ENCODE data around the gene DNAJC15.
"Not testable (repeated sequence)": the region's sequence is repeated elsewhere in the genome, so short reads cannot be mapped to it uniquely, and the experiment has no call there.

The DNAJC15 gene

GRCh38 chr13:43005460-43006236 lies 17.7 kb upstream of the DNAJC15 start:
- peak; percentile 73 for DNase-seq

DNA sequence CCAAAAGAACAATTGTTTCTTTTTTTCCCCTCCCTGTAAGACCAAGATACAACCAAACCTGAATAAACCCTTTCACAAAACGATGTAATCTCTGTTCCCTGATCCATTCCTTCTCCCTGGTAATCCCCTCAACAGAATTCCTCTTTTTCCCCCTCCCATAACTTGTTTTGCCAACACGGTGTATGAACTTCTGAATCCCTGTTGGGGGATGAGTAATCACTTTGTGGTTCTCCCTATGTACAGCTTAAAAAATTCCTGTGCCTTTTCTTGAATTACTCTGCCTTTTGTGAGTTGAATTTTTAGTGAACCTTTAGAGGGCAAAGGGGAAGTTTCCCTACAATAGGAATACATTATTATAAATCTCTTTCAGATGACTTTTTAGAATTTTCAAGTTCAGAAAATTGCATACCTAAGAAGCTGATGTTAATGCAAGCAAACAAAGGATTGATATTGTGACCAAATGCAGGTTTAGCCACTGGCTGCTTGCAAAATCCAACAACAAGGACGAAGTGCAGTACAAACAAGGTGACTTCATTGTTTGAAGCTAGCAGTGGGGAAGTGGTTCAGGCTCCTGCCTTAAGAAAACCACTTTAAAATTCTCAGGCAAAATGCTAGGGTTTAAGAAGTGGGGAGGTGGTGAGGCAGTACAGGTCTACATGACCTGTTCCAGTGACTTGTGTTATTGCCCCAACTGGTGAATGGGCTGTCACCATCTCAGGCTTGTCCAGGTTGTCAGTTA lies 16.3 kb upstream of the DNAJC15 start:
- DNase-seq = peak; percentile 88

- peak; percentile 74 for DNase-seq
Measured at GRCh38 chr13:43008596-43008995, 14.8 kb upstream of the DNAJC15 start.

- peak; percentile 70 for DNase-seq
Measured at GRCh38 chr13:43009506-43009905, 13.9 kb upstream of the DNAJC15 start.

DNA sequence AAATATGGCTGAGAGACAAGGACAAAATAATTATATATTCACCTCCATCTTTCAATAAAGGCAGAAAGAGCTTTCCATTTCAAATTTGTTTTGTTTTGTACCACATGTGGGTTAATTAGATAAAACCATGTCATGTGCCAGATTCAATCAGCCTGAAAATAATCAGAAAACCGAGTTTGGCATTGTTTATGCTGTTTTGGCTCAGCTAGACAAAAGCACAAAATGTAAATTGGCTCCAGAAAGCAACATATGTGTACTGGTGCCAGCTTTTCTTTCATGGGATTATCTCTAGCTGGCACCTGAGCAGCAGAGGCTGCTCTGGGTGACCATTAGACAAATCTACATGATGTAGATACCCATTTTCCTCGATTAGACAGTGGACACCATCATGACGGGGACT lies 9.2 kb upstream of the DNAJC15 start:
- no peak for DNase-seq

DNA sequence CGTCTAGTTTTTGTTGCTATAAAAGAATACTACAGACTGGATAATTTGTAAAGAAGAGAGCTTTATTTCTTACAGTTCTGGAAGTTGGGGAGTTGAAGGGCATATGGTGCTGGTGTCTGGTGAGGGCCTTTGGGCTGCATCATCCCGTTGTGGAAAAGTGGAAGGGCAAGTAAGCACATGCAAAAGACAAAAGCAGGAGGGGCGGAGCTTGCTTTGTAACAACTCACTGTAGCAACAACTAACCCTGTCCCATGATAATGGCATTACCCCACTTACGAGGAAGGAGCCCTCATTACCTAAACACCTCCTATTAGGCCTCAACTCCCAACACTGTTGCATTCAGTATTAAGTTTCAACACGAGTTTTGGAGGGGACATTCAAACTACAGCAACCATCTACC lies 7.2 kb upstream of the DNAJC15 start:
- no peak for DNase-seq

GRCh38 chr13:43019811-43020210 lies 3.6 kb upstream of the DNAJC15 start:
- peak; percentile 35 for DNase-seq

DNA sequence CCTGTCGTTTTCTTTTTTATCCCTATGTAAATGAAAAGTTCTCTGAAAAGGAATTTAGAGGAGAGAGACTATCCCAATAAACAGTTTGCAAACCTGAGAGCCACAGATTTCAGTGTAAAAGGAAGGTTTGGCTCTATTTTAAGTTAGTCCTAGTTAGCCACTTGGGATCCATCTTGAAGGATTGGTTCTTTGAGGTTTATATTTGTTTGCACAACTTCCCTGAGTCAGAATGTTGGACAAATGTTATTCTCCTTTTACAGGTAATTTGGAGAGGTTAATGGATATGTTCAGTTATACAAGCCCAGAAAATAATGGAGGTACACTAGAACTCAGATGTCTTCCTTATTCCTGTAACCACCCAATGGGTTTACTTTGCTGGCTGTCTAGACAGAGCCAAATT lies 2.6 kb upstream of the DNAJC15 start:
- DNase-seq = no peak

GRCh38 chr13:43021926-43022670 lies 1.3 kb upstream of the DNAJC15 start:
- DNase-seq = peak; percentile 87

GRCh38 chr13:43022934-43023288 lies 475 bp upstream of the DNAJC15 start:
- no peak for DNase-seq

GRCh38 chr13:43026262-43026661 lies 2.9 kb downstream of the DNAJC15 start:
- DNase-seq = no peak

DNA sequence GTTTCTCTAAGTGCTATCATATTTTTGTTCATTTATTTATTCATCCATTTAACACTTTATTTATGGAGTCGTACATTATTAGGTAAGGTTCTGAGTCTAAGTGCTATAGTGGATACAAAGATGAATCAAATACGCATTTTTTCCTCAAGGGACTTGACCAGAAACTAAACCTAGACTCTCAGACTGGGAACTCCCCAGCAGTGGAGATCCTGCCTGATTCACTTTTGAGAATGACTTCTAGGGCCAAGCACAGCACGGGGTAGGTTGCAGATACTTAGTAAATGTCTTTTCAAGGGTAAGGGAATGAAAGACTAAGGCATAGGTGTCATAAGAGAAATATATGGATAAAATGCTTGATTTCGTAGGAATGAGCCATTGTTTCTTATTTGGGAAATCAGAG lies 7.2 kb downstream of the DNAJC15 start:
- peak; percentile 28 for DNase-seq

DNA sequence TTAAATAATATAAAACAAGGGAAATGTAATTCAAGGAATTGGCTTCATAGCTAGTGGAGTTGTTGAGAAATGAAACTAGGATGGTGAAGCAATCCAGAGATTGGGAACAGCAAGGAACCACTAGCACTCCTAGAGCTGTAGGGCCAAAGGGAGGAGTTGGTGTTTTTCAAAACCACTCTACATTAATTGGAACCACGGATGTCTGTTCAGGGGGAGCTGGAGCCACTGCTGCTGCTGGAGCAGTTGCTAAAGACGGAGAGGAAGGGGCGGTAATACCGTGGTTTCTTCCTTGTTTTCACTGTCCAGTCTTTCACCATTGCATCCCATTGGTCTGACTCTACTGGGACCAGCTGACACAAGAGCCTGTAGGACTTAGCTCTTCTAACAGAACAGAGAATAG lies 8.5 kb downstream of the DNAJC15 start:
- no peak for DNase-seq

- no peak for DNase-seq
Measured at GRCh38 chr13:43033038-43033437, 9.7 kb downstream of the DNAJC15 start.

GRCh38 chr13:43036351-43037250 lies 13.2 kb downstream of the DNAJC15 start:
- no peak for DNase-seq

DNA sequence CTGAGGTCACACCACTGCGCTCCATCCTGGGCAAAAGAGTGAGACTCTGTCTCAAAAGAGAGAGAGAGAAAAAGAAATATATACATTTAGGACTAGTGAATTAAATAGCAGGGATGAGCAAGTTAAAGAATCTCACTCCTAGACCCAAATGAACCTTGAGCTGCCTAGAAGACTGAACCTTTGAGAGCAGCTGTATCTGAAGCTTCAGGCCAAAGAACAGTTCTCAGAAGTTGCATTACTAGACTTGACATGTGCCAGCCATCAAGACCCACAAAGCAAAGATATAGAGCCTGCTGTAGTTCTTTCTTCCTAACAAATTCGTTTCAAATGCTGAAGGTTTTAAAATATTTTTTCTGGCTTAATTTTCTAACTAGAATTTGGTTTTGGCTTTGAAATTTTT lies 16.6 kb downstream of the DNAJC15 start:
- no peak for DNase-seq

- DNase-seq = not testable (repeated sequence)
Measured at GRCh38 chr13:43040581-43041368, 17.4 kb downstream of the DNAJC15 start.

DNA sequence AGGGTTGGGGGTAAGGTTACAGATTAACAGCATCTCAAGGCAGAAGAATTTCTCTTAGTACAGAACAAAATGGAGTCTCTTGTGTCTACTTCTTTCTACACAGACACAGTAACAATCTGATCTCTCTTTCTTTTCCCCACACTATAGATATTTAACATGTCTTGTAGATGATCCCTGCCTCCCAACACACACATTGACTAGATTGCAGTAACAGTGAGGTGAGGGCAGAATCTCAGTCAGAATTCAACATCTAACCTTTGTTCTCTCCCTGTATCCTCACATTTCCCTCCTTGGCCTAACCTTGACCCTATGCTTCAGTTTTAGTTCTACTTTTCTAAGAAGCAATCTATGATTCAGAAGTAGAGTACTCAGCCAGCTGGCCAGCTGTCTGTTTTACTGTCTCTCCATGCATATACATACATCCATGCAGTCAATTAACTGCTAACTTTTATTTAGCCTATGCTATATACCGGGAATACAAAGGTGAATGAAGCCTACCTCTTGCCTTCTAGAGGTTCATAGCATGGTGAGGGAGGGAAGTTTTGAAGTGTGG lies 18.1 kb downstream of the DNAJC15 start:
- no peak for DNase-seq

- no peak for DNase-seq
Measured at GRCh38 chr13:43042410-43042921, 19.1 kb downstream of the DNAJC15 start.

- DNase-seq = no peak
Measured at GRCh38 chr13:43044720-43045301, 21.4 kb downstream of the DNAJC15 start.

DNA sequence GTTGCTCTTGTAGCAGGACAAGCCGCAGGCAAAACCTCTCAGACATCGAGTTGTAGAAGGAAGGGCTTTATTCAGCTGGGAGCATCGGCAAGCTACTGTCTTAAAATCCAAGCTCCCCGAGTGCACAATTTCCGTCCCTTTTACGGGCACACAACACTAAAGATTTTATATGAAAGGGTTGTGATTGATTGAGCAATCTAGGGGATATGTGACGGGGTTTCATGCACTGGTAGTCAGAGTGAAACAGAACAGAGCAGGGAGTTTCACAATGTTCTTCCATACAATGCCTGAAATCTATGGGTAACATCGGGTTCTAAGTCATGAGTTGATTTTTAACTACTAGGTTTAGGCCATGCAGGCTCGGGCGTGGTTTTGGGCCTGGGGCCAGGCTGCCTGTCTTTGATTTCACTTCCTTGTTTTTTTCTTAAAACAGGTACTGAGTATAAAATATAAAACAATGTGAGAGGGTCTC lies 22.0 kb downstream of the DNAJC15 start:
- DNase-seq = not testable (repeated sequence)

All from fibroblast of skin of right biceps (primary cell).